IMR-90 (cell line): ENCODE measurements around the gene DSC2. TPM values are rescaled to one million over a fixed set of nuclear protein-coding genes. Genes with fewer than 3 reads are reported as not detected.

Source experiments
- ATAC-seq: fragments of 200-7000 bp; cut with Tn5 transposase; 2 replicates; pipeline ENCODE4 v1.9.1; 2020; ENCODE audit warnings: low read depth, mild to moderate bottlenecking, moderate library complexity
- BruUV-seq: library from RNA; stranded (reverse); fragments of 400-500 nt; replicated peaks from 2 replicates; lab custom pipeline; 2021; lab: Mats Ljungman, UMichigan
- CTCF ChIA-PET: fragments of 300-600 bp; formaldehyde crosslinking; extraction: SDS; loops from one replicate; lab custom pipeline; 2021; ENCODE audit warnings: antibody characterized with exemption; lab: Yijun Ruan, JAX
- POLR2A ChIA-PET: fragments of 300-600 bp; sonication (Branson Sonifier 250); formaldehyde crosslinking; loops from one replicate; lab custom pipeline; 2022; ENCODE audit warnings: antibody characterized with exemption; ENCODE audit not compliant: unreplicated experiment; lab: Charles Lee
- DNase-seq: peaks from one replicate; pipeline ENCODE4 v3.0.0; 2013
- H2AFZ ChIP-seq: replicated peaks from 2 replicates; pipeline ENCODE3; 2013; ENCODE audit warnings: low read length, mild to moderate bottlenecking; ENCODE audit not compliant: poor library complexity
- H2AK5ac ChIP-seq: 2 replicates; pipeline ENCODE4 v1.6.1; 2013; ENCODE audit warnings: low read depth, low read length, inconsistent platforms
- H2AK9ac ChIP-seq: replicated peaks from 2 replicates; pipeline ENCODE3; 2013; ENCODE audit warnings: mild to moderate bottlenecking, low read depth, low read length, moderate library complexity; ENCODE audit not compliant: poor library complexity
- H2BK120ac ChIP-seq: 2 replicates; pipeline ENCODE4 v1.6.1; 2013; ENCODE audit warnings: low read depth, low read length, inconsistent platforms
- H2BK15ac ChIP-seq: 3 replicates; pipeline ENCODE4 v1.6.1; 2013; ENCODE audit warnings: low read depth, low read length, inconsistent platforms
- H2BK20ac ChIP-seq: 2 replicates; pipeline ENCODE4 v1.6.1; 2013; ENCODE audit warnings: low read depth, mild to moderate bottlenecking, inconsistent platforms, low read length, moderate library complexity
- H2BK5ac ChIP-seq: 2 replicates; pipeline ENCODE4 v1.6.1; 2013; ENCODE audit warnings: mild to moderate bottlenecking, low read depth, low read length, inconsistent platforms; ENCODE audit not compliant: poor library complexity, severe bottlenecking
- H3K14ac ChIP-seq: replicated peaks from 2 replicates; pipeline ENCODE4 v1.6.1; 2013; ENCODE audit warnings: low read depth, low read length, inconsistent platforms
- H3K18ac ChIP-seq: 2 replicates; pipeline ENCODE4 v1.6.1; 2013; ENCODE audit warnings: low read depth, low read length, control low read depth
- H3K23ac ChIP-seq: 2 replicates; pipeline ENCODE4 v1.6.1; 2013; ENCODE audit warnings: low read depth, low read length, inconsistent platforms
- H3K27ac ChIP-seq: 2 replicates; pipeline ENCODE4 v1.5.1; 2013; ENCODE audit warnings: mild to moderate bottlenecking, control low read depth, low read length; ENCODE audit not compliant: insufficient read depth
- H3K27me3 ChIP-seq: 2 replicates; pipeline ENCODE4 v1.6.1; 2013; ENCODE audit warnings: low read length; ENCODE audit not compliant: control insufficient read depth, insufficient read depth
- H3K36me3 ChIP-seq: 2 replicates; pipeline ENCODE4 v1.6.1; 2013; ENCODE audit warnings: low read length, mixed read lengths; ENCODE audit not compliant: control insufficient read depth, insufficient read depth
- H3K4ac ChIP-seq: 2 replicates; pipeline ENCODE4 v1.6.1; 2013; ENCODE audit warnings: low read depth, low read length, inconsistent platforms
- H3K4me1 ChIP-seq: 2 replicates; pipeline ENCODE4 v1.6.1; 2013; ENCODE audit warnings: low read length, mixed read lengths; ENCODE audit not compliant: control insufficient read depth, insufficient read depth
- H3K4me2 ChIP-seq: 2 replicates; pipeline ENCODE4 v1.6.1; 2013; ENCODE audit warnings: low read depth, mild to moderate bottlenecking, control low read depth, low read length, moderate library complexity
- H3K4me3 ChIP-seq: 2 replicates; pipeline ENCODE4 v1.5.1; 2013; ENCODE audit warnings: low read depth, mild to moderate bottlenecking, control low read depth, low read length, moderate library complexity; ENCODE audit not compliant: insufficient read depth
- H3K56ac ChIP-seq: 2 replicates; pipeline ENCODE4 v1.6.1; 2013; ENCODE audit warnings: low read length, inconsistent platforms; ENCODE audit not compliant: insufficient read depth; ENCODE audit errors: extremely low read depth
- H3K79me1 ChIP-seq, 2 experiments: 2 replicates each; pipeline ENCODE4 v1.6.1; 2013; ENCODE audit warnings: low read length in 2 of 2, inconsistent platforms in 1 of 2, low read depth in 1 of 2
- H3K9ac ChIP-seq: 2 replicates; pipeline ENCODE4 v1.6.1; 2013; ENCODE audit warnings: low read depth, low read length, control low read depth
- H3K9me1 ChIP-seq: 2 replicates; pipeline ENCODE4 v1.6.1; 2013; ENCODE audit warnings: low read length, inconsistent platforms; ENCODE audit not compliant: insufficient read depth
- H3K9me3 ChIP-seq: 2 replicates; pipeline ENCODE4 v1.6.1; 2013; ENCODE audit warnings: low read length; ENCODE audit not compliant: control insufficient read depth, insufficient read depth
- H4K20me1 ChIP-seq: 2 replicates; pipeline ENCODE4 v1.6.1; 2013; ENCODE audit warnings: low read length, inconsistent platforms; ENCODE audit not compliant: insufficient read depth
- H4K5ac ChIP-seq: 2 replicates; pipeline ENCODE4 v1.6.1; 2013; ENCODE audit warnings: mild to moderate bottlenecking, low read depth, low read length, control low read depth
- H4K8ac ChIP-seq, 2 experiments: 2 replicates each; pipeline ENCODE4 v1.6.1; 2013; ENCODE audit warnings: low read depth in 2 of 2, low read length in 2 of 2, control low read depth in 1 of 2, inconsistent platforms in 1 of 2
- H4K91ac ChIP-seq: 2 replicates; pipeline ENCODE4 v1.6.1; 2013; ENCODE audit warnings: low read depth, low read length, inconsistent platforms; ENCODE audit not compliant: insufficient read depth
- CHD1 ChIP-seq: IDR thresholded peaks from 2 replicates; pipeline ENCODE4 v1.6.1; 2012; ENCODE audit warnings: low read depth, low read length, improper control_type of control experiment
- ELK1 ChIP-seq: fragments of 150-350 bp; IDR thresholded peaks from 2 replicates; pipeline ENCODE4 v1.6.1; 2016; ENCODE audit warnings: low read depth, mild to moderate bottlenecking, low read length, moderate library complexity, borderline replicate concordance
- FOS ChIP-seq: fragments of 150-350 bp; IDR thresholded peaks from 2 replicates; pipeline ENCODE4 v1.6.1; 2016; ENCODE audit warnings: low read depth, low read length
- MAZ ChIP-seq: IDR thresholded peaks from 2 replicates; pipeline ENCODE4 v1.6.1; 2012; ENCODE audit warnings: low read depth, mild to moderate bottlenecking, low read length, improper control_type of control experiment, moderate library complexity, borderline replicate concordance
- MXI1 ChIP-seq: IDR thresholded peaks from 2 replicates; pipeline ENCODE4 v1.6.1; 2012; ENCODE audit warnings: low read depth, mild to moderate bottlenecking, low read length, moderate library complexity, borderline replicate concordance
- RFX5 ChIP-seq: IDR thresholded peaks from 2 replicates; pipeline ENCODE4 v1.8.0; 2012; ENCODE audit warnings: low read depth, mild to moderate bottlenecking, low read length, moderate library complexity
- WGBS, 2 experiments: methylation state at CpG; one replicate each; pipeline versions ENCODE4 v1.1.5 to v1.1.7; 2013; ENCODE audit warnings: missing lambda C conversion rate in 2 of 2; ENCODE audit not compliant: insufficient read length in 1 of 2; ENCODE audit errors: extremely low coverage in 2 of 2; 5-methylcytosine and 5-hydroxymethylcytosine counted together
- dilution Hi-C: fragments of 300-500 bp; cut with HindIII; formaldehyde crosslinking; loops from one replicate; pipeline ENCODE4 v1.14.3; 2018; ENCODE audit warnings: low sequenced_read_pairs; ENCODE audit not compliant: unreplicated experiment
- in situ Hi-C: fragments of 300-500 bp; cut with MboI; formaldehyde crosslinking; loops from 3 replicates; pipeline ENCODE4 v1.14.3; 2019; ENCODE audit warnings: low sequenced_read_pairs, inconsistent platforms, mixed read lengths
- intact Hi-C: fragments of 100-400 bp; cut with micrococcal nuclease; formaldehyde crosslinking; loops from 2 replicates; pipeline ENCODE4 v1.10.0; 2022
- polyA plus RNA-seq, 3 experiments: library from polyadenylated mRNA; depleted of rRNA; stranded (reverse); fragments of >200 nt; gene quantifications; 2 replicates each; pipeline ENCODE4 v1.2.3, GENCODE V29; 2012; ENCODE audit warnings: low replicate concordance in 1 of 3
- total RNA-seq: library from RNA; depleted of rRNA; stranded (reverse); fragments of >200 nt; gene quantifications from 2 replicates; pipeline ENCODE4 v1.2.3, GENCODE V29; 2012

Gene DSC2
- total and polyA plus RNA-seq, 2 of the 4 experiments (the other 2 are of a cell fraction), result not detected

- TF ChIP-seq CHD1, result no peak
- TF ChIP-seq ELK1, result no peak
- TF ChIP-seq FOS, result no peak
- TF ChIP-seq RFX5, result no peak
- no peak for TF ChIP-seq MAZ
- TF ChIP-seq MXI1, result no peak
- Histone ChIP-seq H2BK20ac (no peak overlapping the region), H4K91ac (no peak overlapping the region), H3K79me1 (no peaks in the 10 kb centered on the region), H3K4me3 (no peak overlapping the region), H3K4me1 (no peaks in the 10 kb centered on the region), H3K27ac (no peak overlapping the region), H2BK5ac (no peak overlapping the region), H3K56ac (no peak overlapping the region), H3K14ac (no peak overlapping the region), H2AK9ac (no peak overlapping the region), H3K36me3 (no peaks in the 10 kb centered on the region), H3K9ac (no peak overlapping the region), H3K9me1 (no peaks in the 10 kb centered on the region), H3K23ac (no peak overlapping the region), H2AK5ac (no peak overlapping the region), H2BK120ac (no peak overlapping the region), H3K4ac (no peak overlapping the region), H3K18ac (no peak overlapping the region), H2BK15ac (no peak overlapping the region), H2AFZ (no peak overlapping the region), H3K27me3 (no peaks in the 10 kb centered on the region), H3K4me2 (no peak overlapping the region), H4K5ac (no peak overlapping the region), H4K8ac (no peak overlapping the region), H4K20me1 (no peaks in the 10 kb centered on the region), H3K9me3 (no peaks in the 10 kb centered on the region)
- ATAC-seq, result no peak
- intact Hi-C loops (no loop called here), dilution Hi-C loops (no loop called here), in situ Hi-C loops (no loop called here)
- no CpG with 5 or more reads among the region's 1 CpG for WGBS, 2 experiments
- POLR2A ChIA-PET, result no interaction called here
- CTCF ChIA-PET, result no interaction called here
- no TSS peak for BruUV-seq
- no peak for DNase-seq
Observed at GRCh38 chr18:31138709-31139108, 36.5 kb upstream of the DSC2 start.
